GM21381 (cell line): Measurements from ENCODE around the gene UBQLN2.
"Not testable (repeated sequence)": the region's sequence is repeated elsewhere in the genome, so short reads cannot be mapped to it uniquely, and the experiment has no call there.

Experiments
- ATAC-seq: cut with Tn5 transposase; IDR thresholded peaks from one replicate; pipeline ENCODE4 v1.9.1; 2021; ENCODE audit warnings: mild to moderate bottlenecking, moderate library complexity; ENCODE audit not compliant: unreplicated experiment

UBQLN2 gene

DNA sequence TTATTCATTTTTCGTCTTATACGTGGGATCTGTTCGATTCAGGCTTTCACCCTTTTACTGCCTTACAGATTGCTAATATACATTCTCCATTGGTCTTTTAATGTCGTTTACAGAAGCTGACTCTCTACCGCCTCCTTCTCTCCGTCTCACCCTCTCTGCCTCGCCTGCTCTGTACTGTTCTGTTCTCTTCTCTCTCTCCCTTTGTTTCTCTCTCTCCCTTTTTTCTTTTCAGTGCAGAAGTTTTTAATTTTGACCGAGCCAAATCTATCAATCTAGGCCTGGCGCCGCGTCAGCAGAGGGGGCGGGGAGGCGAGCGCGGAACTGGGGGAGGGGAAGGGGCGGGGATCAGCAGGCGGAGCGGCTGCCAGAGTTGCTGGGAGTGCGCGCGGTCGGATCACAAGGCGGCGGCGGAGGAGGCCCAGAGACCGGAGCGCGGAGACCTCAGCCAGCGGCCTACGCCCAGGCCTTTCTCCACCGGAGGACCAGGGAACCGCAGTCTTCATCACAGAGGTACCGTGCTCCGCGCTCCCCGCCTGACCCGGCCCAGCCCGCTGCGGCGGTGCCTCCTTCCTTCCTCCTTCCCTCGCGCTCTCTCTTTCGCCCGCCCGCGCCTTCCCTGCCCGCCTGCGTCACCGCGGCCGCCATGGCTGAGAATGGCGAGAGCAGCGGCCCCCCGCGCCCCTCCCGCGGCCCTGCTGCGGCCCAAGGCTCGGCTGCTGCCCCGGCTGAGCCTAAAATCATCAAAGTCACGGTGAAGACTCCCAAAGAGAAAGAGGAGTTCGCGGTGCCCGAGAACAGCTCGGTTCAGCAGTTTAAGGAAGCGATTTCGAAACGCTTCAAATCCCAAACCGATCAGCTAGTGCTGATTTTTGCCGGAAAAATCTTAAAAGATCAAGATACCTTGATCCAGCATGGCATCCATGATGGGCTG lies at the start of gene UBQLN2:
Gene UBQLN2 (plus strand): TSS at position 397 of the 931 bp plus-strand sequence. CDS start 247 bp downstream, at position 644.
- peak; percentile 67 for ATAC-seq

DNA sequence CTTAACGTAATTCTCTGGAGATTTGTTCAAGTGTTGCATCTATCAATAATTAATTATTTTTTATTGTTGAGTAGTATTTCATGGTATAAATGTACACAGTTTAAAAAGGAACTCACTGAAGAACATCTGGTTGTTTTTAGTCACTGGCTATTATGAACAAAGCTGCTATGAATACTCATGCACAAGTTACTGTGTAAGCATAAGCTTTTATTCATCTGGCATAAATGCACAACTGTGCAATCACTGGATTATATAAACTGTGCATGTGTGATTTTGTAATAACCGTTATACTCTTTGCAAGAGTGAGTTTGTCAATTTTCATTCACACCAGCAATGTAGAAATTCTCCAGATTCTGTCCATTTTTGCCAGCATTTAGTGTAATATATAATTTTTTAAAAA lies 43.8 kb upstream of the UBQLN2 start:
- no peak for ATAC-seq

DNA sequence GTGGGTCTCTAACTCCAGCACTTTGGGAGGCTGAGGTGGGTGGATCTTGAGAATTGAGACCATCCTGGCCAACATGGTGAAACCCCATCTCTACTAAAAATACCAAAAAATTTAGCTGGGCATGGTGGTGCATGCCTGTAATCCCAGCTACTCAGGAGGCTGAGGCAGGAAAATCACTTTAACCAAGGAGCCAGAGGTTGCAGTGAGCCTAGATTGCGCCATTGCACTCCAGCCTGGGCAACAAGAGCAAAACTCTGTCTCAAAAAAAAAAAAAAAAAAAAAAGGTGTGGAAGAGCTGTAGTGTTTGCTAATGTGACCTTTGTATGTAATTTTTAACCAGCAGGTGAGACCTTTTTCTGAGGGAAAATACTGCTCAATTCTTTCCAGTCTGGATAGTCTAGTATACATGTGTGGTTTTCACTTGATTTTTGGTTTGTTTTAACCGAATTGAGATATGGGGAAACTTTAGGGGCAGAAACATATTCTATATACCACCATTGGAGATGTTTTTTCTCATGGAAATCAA lies 33.9 kb upstream of the UBQLN2 start:
- not testable (repeated sequence) for ATAC-seq

DNA sequence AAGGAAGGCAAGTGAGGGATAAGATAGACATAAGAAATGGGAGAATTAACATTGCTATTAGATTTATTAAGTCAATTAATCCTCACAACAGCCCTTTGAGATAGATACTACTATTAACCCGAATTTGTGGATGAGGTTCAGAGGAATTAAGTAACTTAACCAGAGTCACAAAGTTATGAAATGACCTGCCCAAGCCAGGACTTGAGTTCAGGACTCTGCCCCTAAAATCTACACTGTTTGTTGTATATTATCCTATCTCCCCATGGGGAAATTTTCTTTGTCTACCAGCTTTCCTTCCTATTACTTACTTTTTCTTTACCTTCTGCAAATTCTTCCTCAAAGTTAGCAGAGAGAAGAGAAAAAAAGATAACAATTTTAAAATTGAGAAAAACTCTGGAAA lies 33.4 kb upstream of the UBQLN2 start:
- no peak for ATAC-seq

DNA sequence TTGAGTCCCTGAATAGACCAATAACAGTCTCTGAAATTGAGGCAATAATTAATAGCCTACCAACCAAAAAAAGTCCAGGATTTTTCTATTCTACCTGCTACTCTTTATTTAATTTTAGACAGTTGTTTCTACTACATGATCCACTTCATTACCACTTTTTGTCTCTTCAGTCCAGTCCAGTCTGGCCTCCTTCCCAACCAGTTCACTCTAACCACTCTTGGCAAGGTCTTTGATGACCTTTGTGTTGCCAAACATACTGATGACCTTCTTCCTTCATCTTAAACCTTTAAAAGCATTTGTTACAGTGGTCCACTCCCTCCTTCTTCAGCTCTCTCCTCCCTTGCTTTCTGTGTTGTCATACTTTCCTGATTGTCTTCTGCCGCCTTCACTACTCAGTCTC lies 12.8 kb upstream of the UBQLN2 start:
- ATAC-seq = no peak

DNA sequence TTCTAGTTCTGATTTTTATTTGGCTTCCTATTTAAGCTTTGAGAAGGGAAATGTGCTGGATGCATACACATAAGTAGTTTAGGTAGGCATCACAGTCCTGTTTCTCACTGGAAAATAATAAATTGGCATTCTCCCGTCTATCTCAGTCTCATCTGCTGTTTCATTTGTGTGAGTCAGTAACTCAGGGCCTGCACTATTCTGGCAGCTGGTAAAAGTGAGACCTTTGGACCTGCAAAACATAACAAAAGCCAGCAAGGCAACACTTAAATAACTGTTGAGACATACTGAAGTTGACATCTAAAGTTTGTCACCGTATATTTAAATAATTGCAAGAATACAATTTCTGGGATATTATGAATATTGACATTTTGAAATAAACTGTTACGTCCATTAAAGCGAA lies 8.6 kb upstream of the UBQLN2 start:
- ATAC-seq = no peak

DNA sequence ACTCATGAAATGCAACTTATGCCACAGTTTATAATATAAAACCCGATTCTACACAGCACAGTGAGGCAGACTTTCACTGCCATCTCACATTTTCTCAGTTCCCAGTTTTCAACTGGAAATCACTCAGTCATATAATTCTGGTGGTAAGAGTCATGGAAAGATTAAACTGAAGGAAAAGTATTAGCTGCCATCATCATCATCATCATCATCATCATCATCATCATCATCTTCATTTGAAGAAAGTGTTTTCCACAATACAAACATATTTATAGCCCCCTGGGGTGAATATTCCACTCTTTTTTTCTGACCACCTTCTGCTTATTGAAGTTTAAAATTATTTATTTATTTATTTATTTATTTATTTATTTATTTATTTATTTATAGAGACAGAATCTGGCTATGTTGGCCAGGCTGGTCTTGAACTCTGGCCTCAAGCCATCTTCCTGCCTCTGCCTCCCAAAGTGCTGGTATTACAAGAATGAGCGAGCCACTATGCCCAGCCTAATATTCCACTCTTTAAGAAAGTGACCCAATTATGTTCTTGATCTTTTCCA lies 6.0 kb upstream of the UBQLN2 start:
- no peak for ATAC-seq

DNA sequence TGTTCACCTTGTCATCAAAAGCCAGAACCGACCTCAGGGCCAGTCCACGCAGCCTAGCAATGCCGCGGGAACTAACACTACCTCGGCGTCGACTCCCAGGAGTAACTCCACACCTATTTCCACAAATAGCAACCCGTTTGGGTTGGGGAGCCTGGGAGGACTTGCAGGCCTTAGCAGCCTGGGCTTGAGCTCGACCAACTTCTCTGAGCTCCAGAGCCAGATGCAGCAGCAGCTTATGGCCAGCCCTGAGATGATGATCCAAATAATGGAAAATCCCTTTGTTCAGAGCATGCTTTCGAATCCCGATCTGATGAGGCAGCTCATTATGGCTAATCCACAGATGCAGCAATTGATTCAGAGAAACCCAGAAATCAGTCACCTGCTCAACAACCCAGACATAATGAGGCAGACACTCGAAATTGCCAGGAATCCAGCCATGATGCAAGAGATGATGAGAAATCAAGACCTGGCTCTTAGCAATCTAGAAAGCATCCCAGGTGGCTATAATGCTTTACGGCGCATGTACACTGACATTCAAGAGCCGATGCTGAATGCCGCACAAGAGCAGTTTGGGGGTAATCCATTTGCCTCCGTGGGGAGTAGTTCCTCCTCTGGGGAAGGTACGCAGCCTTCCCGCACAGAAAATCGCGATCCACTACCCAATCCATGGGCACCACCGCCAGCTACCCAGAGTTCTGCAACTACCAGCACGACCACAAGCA lies 898 bp downstream of the UBQLN2 start:
- peak; percentile 7 for ATAC-seq

DNA sequence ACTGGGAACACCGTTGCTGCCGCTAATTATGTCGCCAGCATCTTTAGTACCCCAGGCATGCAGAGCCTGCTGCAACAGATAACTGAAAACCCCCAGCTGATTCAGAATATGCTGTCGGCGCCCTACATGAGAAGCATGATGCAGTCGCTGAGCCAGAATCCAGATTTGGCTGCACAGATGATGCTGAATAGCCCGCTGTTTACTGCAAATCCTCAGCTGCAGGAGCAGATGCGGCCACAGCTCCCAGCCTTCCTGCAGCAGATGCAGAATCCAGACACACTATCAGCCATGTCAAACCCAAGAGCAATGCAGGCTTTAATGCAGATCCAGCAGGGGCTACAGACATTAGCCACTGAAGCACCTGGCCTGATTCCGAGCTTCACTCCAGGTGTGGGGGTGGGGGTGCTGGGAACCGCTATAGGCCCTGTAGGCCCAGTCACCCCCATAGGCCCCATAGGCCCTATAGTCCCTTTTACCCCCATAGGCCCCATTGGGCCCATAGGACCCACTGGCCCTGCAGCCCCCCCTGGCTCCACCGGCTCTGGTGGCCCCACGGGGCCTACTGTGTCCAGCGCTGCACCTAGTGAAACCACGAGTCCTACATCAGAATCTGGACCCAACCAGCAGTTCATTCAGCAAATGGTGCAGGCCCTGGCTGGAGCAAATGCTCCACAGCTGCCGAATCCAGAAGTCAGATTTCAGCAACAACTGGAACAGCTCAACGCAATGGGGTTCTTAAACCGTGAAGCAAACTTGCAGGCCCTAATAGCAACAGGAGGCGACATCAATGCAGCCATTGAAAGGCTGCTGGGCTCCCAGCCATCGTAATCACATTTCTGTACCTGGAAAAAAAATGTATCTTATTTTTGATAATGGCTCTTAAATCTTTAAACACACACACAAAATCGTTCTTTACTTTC lies 1.8 kb downstream of the UBQLN2 start:
- no peak for ATAC-seq

DNA sequence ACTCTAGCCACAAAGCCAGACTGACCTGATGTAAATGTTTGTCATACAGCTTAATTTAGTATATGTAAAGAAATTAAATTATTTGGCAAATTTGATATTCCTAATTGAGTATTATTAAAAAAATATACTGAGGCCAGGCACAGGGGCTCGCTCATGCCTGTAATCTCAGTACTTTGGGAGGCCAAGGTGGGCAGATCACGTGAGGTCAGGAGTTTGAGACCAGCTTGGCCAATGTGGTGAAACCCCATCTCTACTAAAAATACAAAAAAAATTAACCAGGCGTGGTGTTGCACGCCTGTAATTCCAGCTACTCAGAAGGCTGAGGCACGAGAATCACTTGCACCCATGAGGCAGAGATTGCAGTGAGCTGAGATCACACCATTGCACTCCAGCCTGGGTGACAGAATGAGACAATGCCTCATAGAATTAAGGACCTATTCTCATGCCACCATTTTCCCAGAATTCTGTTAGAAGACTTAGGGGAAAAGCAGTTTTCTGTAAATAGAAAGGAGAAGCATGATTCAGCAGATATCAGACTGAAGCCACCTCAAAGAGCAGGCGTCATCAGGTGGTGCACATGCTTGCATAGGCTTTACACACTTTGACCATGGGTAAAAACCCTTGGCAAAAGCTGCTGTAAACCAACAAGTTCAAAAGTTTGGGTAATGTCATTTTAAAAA lies 6.1 kb downstream of the UBQLN2 start:
- no peak for ATAC-seq

DNA sequence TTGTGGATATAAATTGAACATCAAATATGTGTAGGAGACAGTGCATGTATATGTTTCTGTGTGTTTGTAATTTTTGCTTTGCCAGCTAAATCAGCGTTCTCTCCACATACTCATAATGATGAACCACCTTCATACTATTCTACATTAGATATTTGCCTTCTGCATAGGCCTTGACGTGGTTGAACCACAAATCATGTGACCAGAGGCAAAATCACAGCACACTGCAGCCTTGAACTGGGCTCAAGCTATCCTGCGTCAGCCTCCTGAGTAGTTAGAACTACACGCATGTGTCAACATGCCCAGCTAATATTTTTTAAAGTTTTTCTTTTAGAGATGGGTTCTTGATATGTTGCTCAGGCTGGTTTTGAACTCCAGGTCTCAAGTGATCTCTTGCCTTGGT lies 9.5 kb downstream of the UBQLN2 start:
- no peak for ATAC-seq

DNA sequence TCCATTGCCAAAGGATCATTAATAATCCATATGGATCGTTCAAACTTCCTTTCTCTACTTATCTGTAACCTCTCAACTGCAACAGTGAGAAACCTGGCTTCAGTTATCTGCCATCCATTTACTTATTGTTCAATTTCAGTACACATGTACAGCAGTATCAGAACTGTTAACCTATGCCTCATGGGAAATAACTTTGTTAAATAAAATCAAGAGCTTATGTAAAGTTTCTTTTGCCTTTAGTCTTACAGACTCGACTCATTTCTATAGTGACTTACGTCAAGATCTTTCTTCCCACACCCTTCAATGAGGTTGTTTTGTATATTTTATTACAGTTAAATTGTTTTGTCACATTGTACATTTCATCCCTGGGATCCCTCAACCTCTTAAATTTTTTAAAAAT lies 11.4 kb downstream of the UBQLN2 start:
- ATAC-seq = no peak

DNA sequence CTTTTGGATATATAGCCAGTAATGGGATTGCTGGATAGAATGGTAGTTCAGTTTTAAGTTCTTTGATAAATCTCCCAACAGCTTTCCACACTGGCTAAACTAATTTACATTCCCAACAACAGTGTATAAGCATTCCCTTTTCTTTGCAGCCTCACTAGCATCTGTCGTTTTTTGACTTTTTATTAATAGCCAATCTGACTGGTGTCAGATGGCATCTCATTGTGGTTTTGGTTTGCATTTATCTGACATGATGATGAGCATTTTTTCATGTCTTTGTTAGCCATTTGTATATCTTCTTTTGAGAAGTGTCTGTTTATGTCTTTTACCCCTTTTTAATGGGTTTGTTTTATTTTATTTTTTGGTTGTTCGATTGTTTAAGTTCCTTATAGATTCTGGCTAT lies 13.3 kb downstream of the UBQLN2 start:
- ATAC-seq = no peak

DNA sequence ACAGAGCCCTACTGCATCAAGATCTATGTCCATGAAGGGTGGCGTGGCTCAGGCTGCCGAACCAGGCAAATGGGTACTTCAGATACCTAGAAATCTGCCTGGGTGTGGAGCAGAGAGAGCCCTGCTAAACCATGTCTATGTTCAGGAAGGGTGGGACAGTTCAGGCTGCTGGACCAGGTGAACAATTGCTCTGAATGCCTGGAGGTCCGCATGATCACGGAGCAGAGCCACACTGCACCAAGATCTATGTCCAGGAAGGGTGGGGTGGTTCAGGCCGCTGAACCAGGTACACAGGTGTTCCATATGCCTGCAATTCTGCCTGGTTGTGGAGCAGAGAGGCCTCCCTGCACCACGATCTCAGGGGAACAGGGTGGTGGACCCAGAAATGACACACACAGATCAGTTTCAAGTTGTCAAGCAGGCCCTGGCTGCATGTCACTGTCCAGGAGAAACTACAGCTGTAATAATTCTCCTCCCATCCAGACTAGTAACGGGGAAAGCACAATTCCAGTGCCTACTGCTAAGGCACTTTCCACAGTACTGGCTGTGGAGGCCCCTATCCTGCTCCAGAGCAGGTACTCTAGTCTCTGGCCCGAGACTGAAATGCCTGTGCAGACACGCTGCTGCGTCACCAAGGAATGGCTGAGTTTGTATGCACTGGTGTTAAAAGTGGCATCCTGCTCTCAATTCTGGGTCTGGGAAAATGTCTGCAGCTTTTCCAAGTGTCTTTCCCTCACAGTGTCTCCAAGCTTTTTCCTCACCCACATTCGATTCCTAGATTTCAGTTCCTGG lies 25.2 kb downstream of the UBQLN2 start:
- ATAC-seq = no peak

DNA sequence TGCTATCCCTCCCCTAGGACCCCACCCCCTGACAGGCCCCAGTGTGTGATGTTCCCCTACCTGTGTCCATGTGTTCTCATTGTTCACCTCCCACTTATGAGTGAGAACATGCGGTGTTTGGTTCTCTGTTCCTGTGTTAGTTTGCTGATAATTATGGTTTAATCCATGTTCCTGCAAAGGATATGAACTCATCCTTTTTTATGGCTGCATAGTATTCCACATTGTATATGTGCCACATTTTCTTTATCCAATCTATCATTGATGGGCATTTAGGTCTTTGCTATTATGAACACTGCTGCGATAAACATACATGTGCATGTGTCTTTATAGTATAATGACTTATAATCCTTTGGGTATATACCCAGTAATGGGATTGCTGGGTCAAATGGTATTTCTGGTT lies 28.4 kb downstream of the UBQLN2 start:
- not testable (repeated sequence) for ATAC-seq

DNA sequence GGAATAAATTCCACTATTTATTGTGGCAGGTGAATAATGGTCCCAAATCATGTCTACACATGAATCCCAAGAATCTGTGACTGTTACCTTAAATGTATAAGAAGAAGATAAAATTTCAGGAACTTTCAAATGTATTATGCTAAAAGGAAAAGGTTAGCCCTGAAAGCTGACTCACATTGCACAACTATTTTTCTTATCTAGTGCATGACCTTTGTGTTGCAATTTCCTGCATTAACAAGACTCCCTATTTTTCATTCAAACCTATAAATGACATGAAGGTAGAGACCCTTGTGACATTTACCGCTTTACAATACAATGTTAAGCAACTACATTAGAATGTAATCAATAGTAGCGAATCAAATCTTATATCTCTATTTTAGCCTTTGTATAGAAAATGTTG lies 36.7 kb downstream of the UBQLN2 start:
- ATAC-seq = no peak

DNA sequence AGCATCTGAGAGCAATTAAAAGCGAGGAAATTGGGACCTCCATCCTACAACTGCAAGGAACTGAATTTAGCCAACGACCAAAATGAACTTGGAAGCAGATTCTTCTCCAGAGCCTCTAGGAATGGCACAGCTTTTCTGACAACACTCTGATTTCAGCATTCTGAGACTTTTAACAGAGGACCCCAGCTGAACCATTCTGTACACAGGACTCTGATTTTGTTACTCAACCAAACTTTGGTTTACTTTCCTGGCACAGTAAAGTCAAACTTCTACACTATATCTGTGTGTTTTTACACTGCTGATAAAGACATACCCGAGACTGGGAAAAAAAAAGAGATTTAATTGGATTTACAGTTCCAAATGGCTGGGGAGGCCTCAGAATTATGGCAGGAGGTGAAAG lies 37.6 kb downstream of the UBQLN2 start:
- ATAC-seq = no peak

DNA sequence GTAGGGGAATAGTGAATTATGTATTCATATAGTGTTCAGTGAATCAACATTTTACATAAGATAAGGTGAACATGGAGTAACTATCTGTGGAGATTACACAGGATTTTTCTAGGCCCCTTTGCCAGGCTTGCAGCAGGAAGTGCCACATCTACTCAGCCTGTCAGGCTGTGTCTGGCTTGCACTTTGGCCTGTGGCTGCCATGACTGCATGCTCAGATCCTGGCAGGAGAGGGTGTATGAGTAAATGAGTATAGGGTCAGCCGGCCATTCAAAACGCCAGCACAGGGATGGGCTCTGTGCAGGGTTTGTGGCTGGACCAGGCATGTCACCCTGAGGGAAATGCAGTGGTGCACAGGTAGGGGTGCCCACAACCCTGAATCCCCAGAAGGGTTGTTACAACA lies 51.9 kb downstream of the UBQLN2 start:
- no peak for ATAC-seq
